Measurements from ENCODE around the gene PRKG1.

The PRKG1 gene

DNA sequence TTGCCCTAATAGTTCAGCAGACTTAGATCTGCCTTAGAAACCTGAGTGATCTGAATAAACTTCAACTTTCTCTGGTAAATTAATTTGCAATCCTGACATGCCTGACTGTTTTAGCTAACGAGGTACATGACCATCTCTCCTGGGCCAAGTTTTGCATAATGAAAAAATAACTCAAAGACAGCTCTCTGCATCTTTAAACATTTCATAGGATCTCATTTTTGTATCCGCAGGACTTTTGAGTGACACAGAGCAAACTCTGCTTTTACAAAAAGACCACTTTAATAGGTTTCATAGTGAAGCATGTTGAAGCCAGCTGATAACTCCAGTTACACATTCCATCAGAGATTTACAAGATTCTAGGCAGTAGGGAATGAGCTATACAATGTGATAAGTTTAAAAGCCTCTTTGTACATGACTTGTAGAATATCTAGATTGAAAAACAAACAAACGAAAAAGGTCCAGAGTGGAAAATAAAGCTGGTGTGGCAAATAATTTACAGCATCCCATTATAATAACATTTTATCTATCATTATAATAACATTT is 2.1 kb downstream of the PRKG1 start:
- no peak for DNase-seq (ENCODE audit: low read depth, low spot score)

- DNase-seq (ENCODE audit: low read depth, low spot score) = no peak
Observed at GRCh38 chr10:51077074-51077473, 2.8 kb downstream of the PRKG1 start.

GRCh38 chr10:51077507-51077906 is 3.2 kb downstream of the PRKG1 start:
- no peak for DNase-seq (ENCODE audit: low read depth, low spot score)

GRCh38 chr10:51079331-51079730 is 5.0 kb downstream of the PRKG1 start:
- DNase-seq (ENCODE audit: low read depth, low spot score) = no peak

GRCh38 chr10:51079766-51080165 is 5.5 kb downstream of the PRKG1 start:
- DNase-seq (ENCODE audit: low read depth, low spot score) = no peak

DNA sequence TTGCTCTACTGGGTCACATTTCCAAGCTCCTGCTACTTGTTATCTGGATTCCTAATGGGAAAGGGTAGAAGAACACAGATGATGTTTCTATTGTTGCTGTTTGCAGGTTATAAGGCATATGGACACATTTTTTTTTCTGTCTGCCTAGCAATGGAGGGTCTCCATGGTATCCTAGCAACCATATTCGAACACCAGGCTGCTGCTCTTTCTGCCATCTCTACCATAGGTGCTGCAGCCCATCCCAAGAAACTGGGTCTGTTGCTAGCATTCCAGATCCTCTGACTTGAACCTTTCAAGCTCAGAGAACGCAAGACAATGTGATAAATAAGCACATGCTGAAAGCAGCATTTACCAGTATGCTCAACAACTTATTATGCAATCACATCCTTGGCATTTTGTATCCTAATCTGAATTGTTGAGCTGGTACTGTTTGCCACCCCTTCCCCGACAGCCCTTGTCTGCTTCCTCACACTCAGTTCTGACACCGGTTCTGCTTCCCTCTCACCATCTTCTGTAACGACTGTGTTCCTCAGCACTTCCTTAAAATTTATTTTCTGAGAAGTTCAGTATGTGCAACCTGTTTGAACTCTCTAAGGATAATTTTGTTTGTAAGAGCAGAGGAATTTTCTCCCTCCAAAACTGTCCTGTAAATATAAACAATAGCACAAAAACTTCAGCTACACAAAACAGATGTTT is 6.2 kb downstream of the PRKG1 start:
- no peak for DNase-seq (ENCODE audit: low read depth, low spot score)

GRCh38 chr10:51082857-51083256 is 8.6 kb downstream of the PRKG1 start:
- DNase-seq (ENCODE audit: low read depth, low spot score) = no peak

GRCh38 chr10:51083356-51083853 is 9.1 kb downstream of the PRKG1 start:
- DNase-seq (ENCODE audit: low read depth, low spot score) = no peak

GRCh38 chr10:51085204-51085603 is 10.9 kb downstream of the PRKG1 start:
- DNase-seq (ENCODE audit: low read depth, low spot score) = no peak

DNA sequence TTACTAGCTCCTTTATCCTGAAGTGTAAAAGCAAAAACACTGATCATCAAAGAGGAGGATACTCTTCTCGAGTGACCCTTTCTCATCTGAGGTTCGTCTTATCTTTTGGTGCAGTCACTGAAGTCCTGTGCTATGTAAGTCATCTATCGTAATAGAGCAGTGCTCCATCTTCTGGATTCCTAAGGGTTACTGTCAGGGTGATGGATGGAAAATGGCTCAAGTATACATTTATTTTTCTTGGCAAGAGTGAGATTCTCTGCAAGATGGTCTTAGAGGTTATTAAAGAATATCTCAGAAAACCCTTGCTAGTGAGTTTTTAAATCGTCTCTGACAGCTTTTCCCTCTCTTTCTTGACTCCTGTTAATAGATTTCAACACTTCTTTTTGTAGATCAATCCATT is 12.4 kb downstream of the PRKG1 start:
- DNase-seq (ENCODE audit: low read depth, low spot score) = no peak

- DNase-seq (ENCODE audit: low read depth, low spot score) = no peak
Observed at GRCh38 chr10:51087114-51087513, 12.8 kb downstream of the PRKG1 start.

GRCh38 chr10:51090190-51090589 is 15.9 kb downstream of the PRKG1 start:
- DNase-seq (ENCODE audit: low read depth, low spot score) = no peak

- no peak for DNase-seq (ENCODE audit: low read depth, low spot score)
Observed at GRCh38 chr10:51092402-51092801, 18.1 kb downstream of the PRKG1 start.

- no peak for DNase-seq (ENCODE audit: low read depth, low spot score)
Observed at GRCh38 chr10:51095444-51095843, 21.2 kb downstream of the PRKG1 start.

DNA sequence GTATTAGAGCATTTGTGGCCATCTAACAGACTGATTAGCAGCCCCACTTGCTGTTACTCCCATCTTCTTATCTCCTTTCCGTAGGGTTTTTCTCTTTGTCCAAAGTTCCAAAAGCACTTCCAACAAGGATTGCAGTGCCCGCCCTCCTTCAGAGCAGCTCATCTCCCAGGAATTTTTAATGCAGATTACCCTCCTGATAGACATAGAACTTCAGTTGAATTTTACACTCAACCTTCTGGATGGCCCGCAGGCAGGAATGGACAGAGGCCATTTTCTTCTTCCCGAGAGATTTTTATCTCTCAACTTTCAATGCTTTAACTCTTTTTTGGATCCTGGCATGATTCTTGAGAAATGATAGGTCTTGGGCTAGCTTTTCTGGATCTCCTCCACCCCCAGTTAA is 23.3 kb downstream of the PRKG1 start:
- no peak for DNase-seq (ENCODE audit: low read depth, low spot score)

- DNase-seq (ENCODE audit: low read depth, low spot score) = no peak
Observed at GRCh38 chr10:51100221-51100620, 25.9 kb downstream of the PRKG1 start.

DNA sequence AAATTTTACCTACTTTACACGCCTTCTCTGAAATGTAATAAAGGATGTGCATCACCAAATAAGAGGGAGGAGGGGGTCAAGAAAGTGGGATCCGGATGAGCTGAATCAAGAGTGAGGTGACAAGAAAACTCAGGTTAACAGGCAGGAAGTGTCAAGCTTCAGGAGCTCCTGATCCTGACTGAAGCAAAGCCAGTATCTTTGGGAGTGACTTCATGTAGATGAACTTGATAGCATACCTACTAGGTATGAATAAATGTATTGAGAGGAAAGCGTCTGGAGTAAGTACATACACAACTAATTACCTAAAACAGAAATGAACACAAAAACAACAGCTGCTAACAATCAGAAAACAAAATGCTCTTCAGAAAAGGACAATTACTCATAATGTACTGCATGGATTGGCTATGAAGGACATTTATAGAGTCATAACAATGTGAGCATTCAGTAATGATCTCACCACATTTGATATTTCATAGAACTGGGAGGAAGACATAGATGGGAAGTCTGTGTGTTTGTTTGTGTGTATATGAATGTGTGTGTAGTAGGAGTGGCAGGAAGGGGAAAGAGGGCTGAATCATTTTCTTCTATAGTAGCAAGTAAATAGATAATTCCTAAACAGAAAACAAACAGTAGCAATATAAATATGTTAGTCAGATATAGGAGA is 29.4 kb downstream of the PRKG1 start:
- DNase-seq (ENCODE audit: low read depth, low spot score) = no peak

DNA sequence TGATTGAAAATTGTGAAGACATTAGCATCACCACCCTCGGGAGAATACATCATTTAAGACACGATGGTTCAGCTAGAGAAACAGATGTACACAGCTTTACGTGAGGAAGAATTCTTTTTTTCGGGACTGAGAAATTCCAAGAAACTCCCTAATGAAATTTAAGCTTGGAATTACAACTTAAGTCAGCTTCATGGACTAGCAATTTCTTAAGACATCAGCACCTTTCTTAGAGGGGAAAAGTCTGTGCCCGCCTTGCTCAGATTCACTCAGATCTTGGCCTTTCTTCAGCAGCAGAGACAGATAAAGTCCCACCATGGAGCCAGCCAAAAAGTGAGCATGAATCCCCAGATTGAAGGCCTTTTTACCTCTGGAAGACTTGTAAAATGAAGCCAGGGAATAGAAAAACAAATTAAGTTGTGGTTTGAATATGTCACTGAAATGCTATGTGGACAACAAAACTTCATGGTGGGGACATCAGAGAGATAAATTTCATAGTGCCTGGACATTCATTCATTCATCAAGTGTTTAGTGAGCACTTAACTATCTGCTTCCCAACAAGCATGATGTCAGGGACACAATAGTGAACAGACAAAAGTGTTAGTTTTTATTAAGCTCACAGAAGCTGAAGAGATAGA is 32.1 kb downstream of the PRKG1 start:
- no peak for DNase-seq (ENCODE audit: low read depth, low spot score)

DNA sequence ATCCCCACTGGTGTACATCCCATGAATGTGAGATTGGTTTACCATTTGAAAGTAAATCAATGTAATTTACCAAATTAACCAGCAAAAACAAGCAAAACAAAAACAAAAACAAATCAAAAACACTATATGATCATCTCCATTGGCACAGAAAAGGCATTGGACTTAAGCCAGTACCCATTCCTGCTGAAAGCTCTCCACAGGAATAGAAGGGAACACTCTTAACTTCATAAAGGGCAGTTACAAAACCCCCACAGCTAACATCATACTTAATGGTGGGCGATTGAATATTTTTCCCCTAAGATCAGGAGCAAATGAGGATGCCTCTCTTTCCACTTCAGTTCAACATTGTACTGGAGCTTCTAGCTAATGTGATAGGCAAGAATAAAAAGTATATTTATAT is 34.1 kb downstream of the PRKG1 start:
- no peak for DNase-seq (ENCODE audit: low read depth, low spot score)

- DNase-seq (ENCODE audit: low read depth, low spot score) = no peak
Observed at GRCh38 chr10:51109801-51110533, 35.7 kb downstream of the PRKG1 start.

GRCh38 chr10:51112013-51112412 is 37.7 kb downstream of the PRKG1 start:
- no peak for DNase-seq (ENCODE audit: low read depth, low spot score)

GRCh38 chr10:51113007-51113406 is 38.7 kb downstream of the PRKG1 start:
- no peak for DNase-seq (ENCODE audit: low read depth, low spot score)
